ENCODE measurements around the gene GRIN2A.

Gene GRIN2A

GRCh38 chr16:9775998-9776397, 406.2 kb downstream of the GRIN2A start:
- DNase-seq (ENCODE audit: low spot score) = no peak
- ATAC-seq (ENCODE audit: low read depth) = no peak
- Histone ChIP-seq H3K9me3 (ENCODE audit: severe bottlenecking) (no peaks in the 10 kb centered on the region), H3K27me3 (ENCODE audit: insufficient read depth, poor library complexity, severe bottlenecking) (peaks cover 2% of the 10 kb centered on the region), H3K4me1 (ENCODE audit: insufficient read depth, poor library complexity, severe bottlenecking) (no peaks in the 10 kb centered on the region), H3K4me3 (ENCODE audit: severe bottlenecking) (no peak overlapping the region), H3K36me3 (ENCODE audit: low read depth) (no peaks in the 10 kb centered on the region), H3K27ac (ENCODE audit: poor library complexity, severe bottlenecking) (no peak overlapping the region)
- no peak for TF ChIP-seq CTCF (IDR thresholded peaks at IDR 0.05; ENCODE audit: poor library complexity, severe bottlenecking)

GRCh38 chr16:9773289-9773688, 408.9 kb downstream of the GRIN2A start:
- ATAC-seq (ENCODE audit: low read depth) (no peak), DNase-seq (ENCODE audit: low spot score) (no peak)
- Histone ChIP-seq H3K9me3 (ENCODE audit: severe bottlenecking) (no peaks in the 10 kb centered on the region), H3K36me3 (ENCODE audit: low read depth) (no peaks in the 10 kb centered on the region), H3K27me3 (ENCODE audit: insufficient read depth, poor library complexity, severe bottlenecking) (peaks cover 3% of the 10 kb centered on the region), H3K4me1 (ENCODE audit: insufficient read depth, poor library complexity, severe bottlenecking) (no peaks in the 10 kb centered on the region), H3K4me3 (ENCODE audit: severe bottlenecking) (no peak overlapping the region), H3K27ac (ENCODE audit: poor library complexity, severe bottlenecking) (no peak overlapping the region)
- TF ChIP-seq CTCF (IDR thresholded peaks at IDR 0.05; ENCODE audit: poor library complexity, severe bottlenecking) = no peak

GRCh38 chr16:9772526-9773225, 409.6 kb downstream of the GRIN2A start:
- Histone ChIP-seq H3K27ac (ENCODE audit: poor library complexity, severe bottlenecking) (no peak overlapping the region), H3K4me1 (ENCODE audit: insufficient read depth, poor library complexity, severe bottlenecking) (no peaks in the 10 kb centered on the region), H3K4me3 (ENCODE audit: severe bottlenecking) (no peak overlapping the region), H3K9me3 (ENCODE audit: severe bottlenecking) (no peaks in the 10 kb centered on the region), H3K36me3 (ENCODE audit: low read depth) (no peaks in the 10 kb centered on the region), H3K27me3 (ENCODE audit: insufficient read depth, poor library complexity, severe bottlenecking) (peaks cover 3% of the 10 kb centered on the region)
- DNase-seq (ENCODE audit: low spot score) = no peak
- TF ChIP-seq CTCF (IDR thresholded peaks at IDR 0.05; ENCODE audit: poor library complexity, severe bottlenecking) = no peak
- no peak for ATAC-seq (ENCODE audit: low read depth)

- peaks cover 3% of the 10 kb centered on the region for H3K27me3 ChIP-seq (ENCODE audit: insufficient read depth, poor library complexity, severe bottlenecking)
- H3K9me3 ChIP-seq (ENCODE audit: severe bottlenecking) = no peaks in the 10 kb centered on the region
- H3K4me3 ChIP-seq (ENCODE audit: severe bottlenecking) = no peak overlapping the region
- DNase-seq (ENCODE audit: low spot score) (no peak), ATAC-seq (ENCODE audit: low read depth) (no peak)
- H3K27ac ChIP-seq (ENCODE audit: poor library complexity, severe bottlenecking) = no peak overlapping the region
- H3K4me1 ChIP-seq (ENCODE audit: insufficient read depth, poor library complexity, severe bottlenecking) = no peaks in the 10 kb centered on the region
- no peak for TF ChIP-seq CTCF (IDR thresholded peaks at IDR 0.05; ENCODE audit: poor library complexity, severe bottlenecking)
- no peaks in the 10 kb centered on the region for H3K36me3 ChIP-seq (ENCODE audit: low read depth)
Observed at GRCh38 chr16:9766891-9767290, 415.3 kb downstream of the GRIN2A start.

GRCh38 chr16:9763505-9763904, 418.7 kb downstream of the GRIN2A start:
- Histone ChIP-seq H3K9me3 (ENCODE audit: severe bottlenecking) (no peaks in the 10 kb centered on the region), H3K27me3 (ENCODE audit: insufficient read depth, poor library complexity, severe bottlenecking) (no peaks in the 10 kb centered on the region), H3K4me3 (ENCODE audit: severe bottlenecking) (no peak overlapping the region), H3K4me1 (ENCODE audit: insufficient read depth, poor library complexity, severe bottlenecking) (no peaks in the 10 kb centered on the region), H3K36me3 (ENCODE audit: low read depth) (no peaks in the 10 kb centered on the region), H3K27ac (ENCODE audit: poor library complexity, severe bottlenecking) (no peak overlapping the region)
- no peak for TF ChIP-seq CTCF (IDR thresholded peaks at IDR 0.05; ENCODE audit: poor library complexity, severe bottlenecking)
- DNase-seq (ENCODE audit: low spot score) (no peak), ATAC-seq (ENCODE audit: low read depth) (no peak)
